ENCODE results near the gene FBXO8.
"Not testable (repeated sequence)": the region's sequence is repeated elsewhere in the genome, so short reads cannot be mapped to it uniquely, and the experiment has no call there.

The FBXO8 gene, protein sequence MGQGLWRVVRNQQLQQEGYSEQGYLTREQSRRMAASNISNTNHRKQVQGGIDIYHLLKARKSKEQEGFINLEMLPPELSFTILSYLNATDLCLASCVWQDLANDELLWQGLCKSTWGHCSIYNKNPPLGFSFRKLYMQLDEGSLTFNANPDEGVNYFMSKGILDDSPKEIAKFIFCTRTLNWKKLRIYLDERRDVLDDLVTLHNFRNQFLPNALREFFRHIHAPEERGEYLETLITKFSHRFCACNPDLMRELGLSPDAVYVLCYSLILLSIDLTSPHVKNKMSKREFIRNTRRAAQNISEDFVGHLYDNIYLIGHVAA

DNA sequence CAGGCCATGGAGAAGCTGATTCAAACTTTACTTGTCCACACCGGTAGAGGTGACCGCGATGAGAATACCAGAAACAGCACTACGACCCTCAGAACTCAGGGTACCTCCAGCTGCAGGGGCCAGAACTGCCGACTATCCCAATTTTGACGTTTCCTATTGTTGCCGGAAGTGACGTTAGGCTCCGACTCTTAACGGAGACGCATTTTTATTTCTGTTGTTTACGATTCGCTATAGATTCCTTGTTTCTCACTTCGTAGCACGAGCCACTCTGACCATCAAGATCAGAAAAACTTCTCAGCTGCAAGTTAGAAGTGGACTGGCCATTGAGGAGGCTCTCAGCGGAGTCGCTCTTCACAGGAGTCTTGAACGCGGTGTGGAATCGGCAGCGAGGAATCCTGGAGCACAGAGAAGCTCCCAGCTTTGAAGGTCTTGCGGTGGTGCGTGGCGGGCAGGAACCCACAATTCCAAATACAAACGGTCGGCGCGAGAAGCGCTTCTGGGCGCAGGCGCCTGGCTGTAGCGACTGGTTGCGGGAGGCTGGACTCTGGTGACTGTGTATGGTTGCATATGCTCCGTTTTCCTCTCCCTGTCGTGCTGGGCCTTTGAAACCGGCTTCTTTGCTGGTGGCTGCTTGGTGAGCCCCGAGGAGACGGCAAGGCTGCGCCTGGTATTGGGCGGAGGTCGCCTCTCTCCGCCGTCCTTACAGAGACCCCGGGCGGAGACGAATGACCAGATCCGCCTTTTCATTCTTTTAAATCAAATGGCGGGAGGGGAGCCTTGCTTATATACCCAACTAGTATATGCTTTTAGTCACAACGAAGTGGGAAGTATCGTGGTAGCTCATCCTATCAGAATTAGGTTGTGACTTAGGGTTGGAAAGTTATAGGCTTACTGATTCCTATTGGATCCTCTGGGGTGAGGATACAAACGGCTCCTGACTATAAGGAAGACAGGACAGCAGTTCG is at the start of gene FBXO8, which contains the start of gene CEP44:
FBXO8 (minus strand) TSS at position 161 of the 965 bp plus-strand sequence. CDS start 20,575 bp downstream, outside the sequence.
CEP44 (plus strand) TSS at position 405 of the 965 bp plus-strand sequence. CDS start 15,211 bp downstream, outside the sequence.
- DNase-seq (ENCODE audit: low read depth): peak; percentile 39

DNA sequence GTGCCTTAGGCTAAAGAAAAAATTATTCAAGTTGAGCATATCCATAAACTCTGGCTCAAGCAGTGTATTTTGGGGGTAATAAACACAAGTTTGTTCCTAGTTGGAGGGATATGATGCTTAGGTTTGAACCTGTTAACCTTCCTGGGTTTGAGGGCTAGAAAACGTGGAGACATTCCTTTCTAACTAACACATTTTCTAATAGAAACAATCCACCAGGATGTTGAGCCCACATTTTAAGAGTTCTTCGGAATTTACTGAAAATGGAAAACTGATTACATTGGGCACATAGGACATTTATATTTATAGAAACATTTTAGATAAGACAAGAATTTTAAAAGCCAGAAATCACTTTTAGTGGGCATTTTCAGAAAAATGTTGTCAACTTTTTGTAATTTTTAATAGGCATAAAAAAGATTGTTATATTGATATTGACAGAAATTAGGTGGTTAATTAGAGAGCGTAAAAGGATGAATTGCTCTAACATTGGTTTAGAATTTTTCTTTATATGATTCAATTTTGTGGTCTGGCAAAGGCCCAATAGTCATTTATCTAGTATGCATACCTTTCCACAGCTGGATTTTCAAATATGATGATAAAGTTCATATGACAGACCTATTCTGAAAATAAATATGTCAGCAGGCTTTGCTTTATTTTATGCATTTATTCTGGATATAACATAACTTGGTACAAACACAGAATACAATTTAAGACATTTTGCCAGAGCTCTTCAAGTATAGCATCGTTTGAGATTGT is 49.5 kb upstream of the FBXO8 start:
- no peak for DNase-seq (ENCODE audit: low read depth)

DNA sequence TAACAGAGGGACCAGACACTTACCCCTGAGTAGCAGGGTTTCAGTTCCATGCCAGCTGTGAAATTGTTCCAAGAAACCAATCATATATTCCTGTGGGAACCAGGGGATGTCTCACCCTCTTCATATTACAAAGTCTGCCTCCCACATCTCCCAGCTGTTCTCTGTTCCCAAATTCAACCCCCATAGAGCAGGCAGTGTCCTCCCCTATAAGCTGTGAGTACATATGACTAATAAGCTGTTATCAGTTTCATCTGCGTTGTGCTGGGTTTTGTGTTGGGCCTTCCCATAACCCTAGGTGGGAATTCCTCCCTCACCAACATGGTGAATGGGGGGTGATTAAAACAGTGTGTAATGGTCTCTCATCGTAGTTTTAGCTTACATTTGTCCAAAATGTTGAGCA is 41.3 kb upstream of the FBXO8 start:
- no peak for DNase-seq (ENCODE audit: low read depth)

DNA sequence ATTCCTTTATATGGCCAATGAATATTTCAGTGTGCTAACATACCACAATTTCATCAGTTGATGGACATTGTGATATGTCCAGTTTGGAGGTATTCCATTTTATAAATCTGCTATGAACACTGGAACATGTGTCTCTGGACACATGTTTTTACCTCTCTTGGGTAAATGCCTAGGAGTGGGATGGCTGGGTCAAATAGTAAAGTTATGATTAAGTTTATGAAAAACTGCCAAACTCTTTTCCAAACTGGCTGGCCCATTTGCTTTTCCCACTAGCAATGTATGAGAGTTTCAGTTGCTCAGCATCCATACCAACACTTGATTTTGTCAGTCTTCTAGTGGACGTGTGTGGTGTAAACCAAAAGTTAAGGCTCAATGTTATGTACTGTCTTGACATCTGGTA is 40.8 kb upstream of the FBXO8 start:
- DNase-seq (ENCODE audit: low read depth): no peak

DNA sequence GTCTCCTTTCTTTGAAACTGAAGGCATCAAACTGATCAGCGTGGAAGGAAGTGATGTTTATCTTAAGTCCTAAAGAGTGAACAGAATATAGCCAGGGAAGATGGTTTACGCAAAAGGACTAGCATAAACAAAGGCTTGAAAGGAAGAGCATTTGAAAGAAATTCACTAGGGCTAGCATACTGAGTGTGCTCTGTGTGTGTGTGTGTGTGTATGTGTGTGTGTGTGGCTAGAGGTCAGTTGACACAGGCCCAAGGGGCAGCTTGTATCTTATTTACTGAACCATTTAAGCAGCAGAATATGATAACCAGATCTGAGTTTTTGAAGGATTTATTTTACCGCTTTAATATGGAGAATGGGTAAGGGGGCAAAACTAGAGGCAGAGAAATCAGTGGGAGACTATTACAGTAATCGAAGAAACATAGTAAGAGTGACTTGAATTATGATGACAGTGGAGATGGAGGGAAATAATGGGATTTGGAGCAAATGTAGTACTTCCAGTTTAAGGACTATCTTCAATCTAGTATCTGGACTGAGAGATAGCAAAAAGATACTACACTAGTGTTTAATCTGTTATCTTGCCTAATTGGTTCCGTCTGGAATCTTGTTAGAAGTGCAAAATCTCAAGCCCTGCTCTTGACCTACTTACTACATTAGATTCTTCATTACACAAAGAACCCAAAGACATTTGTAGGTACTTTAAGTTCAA is 37.2 kb upstream of the FBXO8 start:
- no peak for DNase-seq (ENCODE audit: low read depth)

DNA sequence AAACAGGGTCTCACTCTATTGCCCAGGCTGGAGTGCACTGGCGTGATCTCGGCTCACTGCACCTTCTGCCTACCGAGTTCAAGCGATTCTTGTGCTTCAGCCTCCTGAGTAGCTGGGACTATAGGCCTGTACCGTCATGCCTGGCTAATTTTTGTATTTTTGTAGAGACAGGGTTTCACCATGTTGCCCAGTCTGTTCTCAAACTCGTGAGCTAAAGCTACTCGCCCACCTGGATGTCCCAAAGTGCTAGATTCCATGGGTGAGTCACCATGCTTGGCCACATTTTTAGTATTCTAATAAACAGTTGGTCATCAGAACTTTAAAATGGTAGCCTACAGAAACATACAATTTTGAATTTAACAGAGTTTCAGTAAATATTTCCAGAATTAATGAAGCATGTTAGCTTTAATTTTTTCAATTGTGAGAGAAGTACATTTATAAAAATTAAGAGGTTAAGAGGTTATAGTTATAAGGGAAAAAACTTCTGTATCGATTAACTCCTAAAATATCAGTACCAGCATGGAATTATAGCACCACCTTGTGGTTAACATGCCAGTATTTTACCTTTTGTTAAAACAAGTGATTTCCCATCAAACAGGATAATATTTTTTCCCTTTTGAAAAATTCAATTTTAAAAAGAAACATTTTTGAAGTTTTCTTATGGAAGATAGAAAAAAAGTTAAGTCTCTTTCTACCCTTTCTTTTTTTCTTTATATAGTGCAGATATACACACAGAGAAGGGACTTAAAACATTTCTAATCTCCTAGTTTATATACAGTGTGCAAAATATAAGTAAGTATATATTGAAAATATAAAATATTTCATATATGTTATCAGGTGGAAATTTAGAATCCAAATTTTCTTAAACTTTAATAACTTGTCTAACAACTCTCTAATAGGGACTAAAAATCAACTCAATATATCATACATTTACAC is 35.6 kb upstream of the FBXO8 start:
- DNase-seq (ENCODE audit: low read depth): no peak

DNA sequence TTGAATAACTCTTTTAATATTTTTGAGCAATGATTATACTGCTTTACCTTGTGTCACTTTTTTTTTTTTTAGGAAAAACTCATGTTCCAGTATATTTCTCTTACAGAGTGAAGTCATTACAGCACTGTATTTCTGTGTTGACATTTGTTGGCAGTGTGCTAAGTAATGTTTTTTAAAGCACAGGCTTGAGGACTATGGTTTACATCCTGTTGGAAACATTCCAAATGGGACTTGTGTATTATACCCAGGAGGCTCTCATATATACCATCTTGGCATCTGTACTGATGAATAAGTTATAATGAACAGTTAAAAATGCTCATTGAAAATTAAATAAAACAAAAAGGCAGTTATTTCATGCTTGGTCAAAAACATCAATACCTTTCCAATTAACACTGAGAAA is 34.1 kb upstream of the FBXO8 start:
- no peak for DNase-seq (ENCODE audit: low read depth)

DNA sequence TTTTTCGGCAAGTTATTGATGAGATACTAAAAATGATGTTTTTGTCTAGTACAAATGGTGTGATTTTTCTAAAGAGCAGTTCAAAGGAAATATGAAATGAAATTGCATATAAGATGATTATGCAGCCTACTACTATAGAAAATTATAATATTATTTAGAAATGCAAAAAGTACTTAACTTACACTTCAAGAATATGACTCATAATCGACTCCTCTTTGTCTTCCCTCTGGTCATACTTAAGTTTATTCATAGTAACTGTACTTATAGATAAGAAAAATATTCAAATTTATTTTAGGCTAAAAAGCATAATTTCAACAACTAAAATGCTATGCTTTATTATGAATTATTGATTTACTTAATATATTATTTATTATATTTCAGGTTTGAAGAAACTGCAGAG is 33.5 kb upstream of the FBXO8 start:
- no peak for DNase-seq (ENCODE audit: low read depth)

DNA sequence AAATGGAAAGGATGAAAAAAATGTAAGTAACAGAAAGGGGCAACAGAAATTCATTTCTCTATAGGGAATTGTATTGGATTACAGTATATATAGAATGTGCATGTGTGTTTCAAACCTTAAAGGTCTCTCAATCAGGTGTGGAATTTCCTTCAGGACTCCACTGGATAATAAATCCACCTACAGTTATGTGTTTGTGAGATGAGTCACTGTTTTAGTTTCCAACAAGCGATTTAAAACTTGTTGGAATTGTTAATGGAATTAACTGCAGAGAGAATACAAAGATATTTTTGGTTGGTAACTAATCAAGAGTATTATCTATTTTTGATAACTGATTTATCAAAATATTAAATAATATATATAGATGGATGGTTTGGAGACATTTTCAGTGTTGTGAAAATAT is 33.1 kb upstream of the FBXO8 start:
- DNase-seq (ENCODE audit: low read depth): no peak

DNA sequence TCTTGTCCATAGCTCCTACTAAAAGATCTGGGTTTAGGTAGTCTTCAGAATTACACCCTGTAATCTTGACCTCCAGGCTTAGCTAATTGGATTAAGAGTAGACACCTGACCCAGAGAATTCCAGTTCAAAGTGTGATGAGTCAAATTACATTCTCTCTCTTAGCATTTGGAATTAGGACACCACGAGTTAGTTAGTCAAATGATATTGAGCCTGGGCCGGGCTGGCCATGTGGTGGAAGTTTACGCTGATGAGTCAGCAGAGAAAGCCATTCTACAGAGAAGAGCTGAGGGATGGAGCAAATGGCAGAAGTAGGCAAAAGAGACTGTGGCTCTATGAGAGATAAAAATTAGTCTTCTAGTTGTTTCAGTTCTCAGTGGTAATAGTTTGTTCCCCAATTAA is 31.3 kb upstream of the FBXO8 start:
- DNase-seq (ENCODE audit: low read depth): no peak

DNA sequence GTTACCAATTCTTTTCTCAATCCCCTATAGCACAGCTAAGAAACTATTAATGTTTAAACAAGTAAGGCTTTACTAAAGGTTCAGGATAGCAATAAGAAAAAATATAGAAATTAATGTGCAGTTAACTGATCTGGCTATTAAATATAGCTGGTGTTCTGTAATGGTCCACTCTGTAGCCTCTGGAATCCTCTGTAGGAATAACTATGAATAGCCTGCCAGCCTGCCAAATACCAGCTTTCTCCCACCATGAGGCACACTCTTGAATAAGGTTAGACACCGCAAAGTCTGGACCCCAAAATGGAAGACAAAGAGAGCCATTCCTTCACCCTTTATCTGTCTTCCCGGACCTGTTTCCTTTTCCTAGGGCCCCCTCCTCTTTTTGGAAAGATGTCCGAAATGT is 30.8 kb upstream of the FBXO8 start:
- DNase-seq (ENCODE audit: low read depth): no peak

DNA sequence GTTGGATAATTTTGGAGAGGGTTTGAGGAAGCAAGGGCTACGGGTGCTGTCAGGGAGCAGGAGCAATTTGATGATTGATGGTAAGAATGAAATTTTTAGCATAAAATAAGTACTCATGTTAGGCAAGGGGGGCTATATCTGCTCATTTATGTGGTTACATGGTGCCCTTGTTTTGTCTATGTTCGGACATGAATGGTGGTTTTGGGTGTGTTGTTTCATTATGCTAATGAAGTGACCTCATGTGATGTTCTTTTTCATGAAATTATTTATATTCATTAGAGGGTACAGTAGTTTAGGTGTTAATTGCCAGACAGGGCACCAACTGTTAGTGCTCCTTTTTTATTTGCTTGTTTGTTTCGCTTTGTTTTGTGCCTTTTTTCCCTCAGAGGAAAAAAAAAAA is 29.5 kb upstream of the FBXO8 start:
- no peak for DNase-seq (ENCODE audit: low read depth)

DNA sequence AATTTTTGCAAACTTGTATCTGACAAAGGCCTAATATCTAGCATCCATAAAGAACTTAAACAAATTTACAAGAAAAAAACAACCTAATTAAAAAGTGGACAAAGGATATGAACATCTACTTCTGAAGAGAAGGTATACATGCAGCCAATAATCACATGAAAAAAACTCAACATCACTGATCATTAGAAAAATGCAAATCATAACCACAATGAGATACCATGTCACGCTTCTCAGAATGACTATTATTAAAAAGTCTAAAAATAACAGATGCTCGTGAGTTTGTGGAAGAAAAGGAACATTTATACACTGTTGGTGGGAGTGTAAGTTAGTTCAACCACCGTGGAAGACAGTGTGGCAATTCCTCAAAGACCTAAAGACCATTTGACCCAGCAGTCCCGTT is 24.2 kb upstream of the FBXO8 start:
- DNase-seq (ENCODE audit: low read depth): no peak

DNA sequence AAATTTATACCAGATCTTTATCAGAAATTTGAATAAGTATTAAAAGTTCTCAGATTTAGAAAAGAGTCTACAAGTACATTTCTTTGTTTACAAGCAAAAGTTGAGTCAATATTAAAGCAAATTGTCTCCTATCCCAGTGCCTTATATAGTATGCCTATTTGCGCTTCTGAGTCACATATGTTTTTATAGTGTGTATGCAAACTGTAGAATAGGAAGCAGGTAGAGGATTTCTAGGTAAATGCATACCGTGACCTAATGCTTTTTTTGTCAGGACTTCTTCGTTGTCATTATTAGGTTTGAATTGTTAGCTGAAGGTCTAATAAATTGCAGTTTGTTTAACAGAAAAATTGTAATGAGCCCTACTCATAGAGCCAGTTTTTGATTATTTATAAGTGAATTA is 22.5 kb upstream of the FBXO8 start:
- no peak for DNase-seq (ENCODE audit: low read depth)

DNA sequence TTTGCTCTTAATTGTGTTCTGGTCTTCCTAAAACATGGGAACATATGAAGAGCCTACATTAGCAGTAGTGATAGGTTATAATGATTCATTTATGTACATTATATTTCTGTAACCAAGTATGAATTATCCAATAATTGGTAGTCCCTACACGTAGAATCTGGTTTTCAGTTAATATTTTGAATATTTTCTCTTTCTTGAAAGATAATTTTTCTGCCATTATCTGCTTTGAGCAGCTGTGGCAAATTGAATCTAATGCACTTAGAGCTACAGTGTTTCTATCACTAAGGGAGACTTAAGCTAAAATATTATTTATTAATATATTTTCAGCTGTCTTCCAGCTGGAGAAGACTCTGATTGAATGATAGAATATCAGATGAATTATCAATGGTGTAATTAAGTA is 21.2 kb upstream of the FBXO8 start:
- DNase-seq (ENCODE audit: low read depth): no peak

DNA sequence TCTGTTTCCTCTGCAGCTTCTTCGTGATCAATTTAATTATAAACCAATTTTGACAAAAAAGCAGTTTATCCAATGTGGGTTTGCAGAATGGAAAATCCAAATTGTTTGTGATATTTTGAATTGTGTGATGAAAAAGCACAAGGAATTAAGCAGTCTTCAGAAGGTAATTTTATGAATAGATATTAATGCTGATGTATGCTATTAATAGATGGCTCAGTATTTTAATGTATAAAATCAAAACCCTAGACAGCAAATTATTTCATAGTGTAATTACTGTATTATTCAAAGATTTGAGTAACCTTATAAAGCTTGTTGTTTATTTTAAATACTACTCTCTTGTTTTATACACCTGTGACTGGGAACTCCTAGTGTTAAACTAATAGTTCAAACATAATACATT is 20.2 kb upstream of the FBXO8 start:
- no peak for DNase-seq (ENCODE audit: low read depth)

DNA sequence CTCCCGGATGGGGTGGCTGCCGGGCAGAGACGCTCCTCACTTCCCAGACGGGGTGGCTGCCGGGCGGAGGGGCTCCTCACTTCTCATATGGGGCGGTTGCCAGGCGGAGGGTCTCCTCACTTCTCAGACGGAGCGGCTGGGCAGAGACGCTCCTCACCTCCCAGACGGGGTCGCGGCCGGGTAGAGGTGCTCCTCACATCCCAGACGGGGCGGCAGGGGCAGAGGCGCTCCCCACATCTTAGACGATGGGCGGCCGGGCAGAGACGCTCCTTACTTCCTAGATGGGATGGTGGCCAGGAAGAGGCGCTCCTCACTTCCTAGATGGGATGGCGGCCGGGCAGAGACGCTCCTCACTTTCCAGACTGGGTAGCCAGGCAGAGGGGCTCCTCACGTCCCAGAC is 11.7 kb upstream of the FBXO8 start:
- not testable (repeated sequence) for DNase-seq (ENCODE audit: low read depth)

DNA sequence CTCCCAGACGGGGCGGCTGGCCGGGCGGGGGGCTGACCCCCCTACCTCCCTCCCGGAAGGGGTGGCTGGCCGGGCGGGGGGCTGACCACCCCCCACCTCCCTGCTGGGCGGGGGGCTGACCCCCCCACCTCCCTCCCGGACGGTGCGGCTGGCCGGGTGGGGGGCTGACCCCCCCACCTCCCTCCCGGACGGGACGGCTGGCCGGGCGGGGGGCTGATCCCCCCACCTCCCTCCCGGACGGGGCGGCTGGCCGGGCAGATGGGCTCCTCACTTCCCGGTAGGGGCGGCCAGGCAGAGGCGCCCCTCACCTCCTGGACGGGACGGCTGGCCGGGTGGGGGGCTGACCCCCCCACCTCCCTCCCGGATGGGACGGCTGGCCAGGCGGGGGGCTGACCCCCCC is 11.2 kb upstream of the FBXO8 start:
- DNase-seq (ENCODE audit: low read depth): not testable (repeated sequence)

DNA sequence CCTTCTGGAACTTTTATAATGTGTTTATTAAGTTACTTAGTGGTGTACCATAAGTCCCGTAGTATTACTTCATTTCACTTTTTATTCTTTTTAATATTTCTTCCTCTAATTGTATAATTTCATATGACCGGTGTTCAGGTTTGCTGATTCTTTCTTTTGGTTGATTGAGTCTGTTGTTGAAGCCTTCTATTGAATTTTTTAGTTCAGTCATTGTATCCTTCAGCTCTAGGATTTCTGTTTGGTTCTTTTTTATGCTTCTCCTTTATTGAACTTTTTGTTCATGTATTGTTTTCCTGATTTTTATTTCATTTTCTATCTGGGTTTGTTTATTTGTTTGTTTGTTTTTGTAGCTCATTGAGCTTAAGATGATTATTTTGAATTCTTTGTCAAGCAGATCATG is 9.0 kb upstream of the FBXO8 start:
- DNase-seq (ENCODE audit: low read depth): no peak

DNA sequence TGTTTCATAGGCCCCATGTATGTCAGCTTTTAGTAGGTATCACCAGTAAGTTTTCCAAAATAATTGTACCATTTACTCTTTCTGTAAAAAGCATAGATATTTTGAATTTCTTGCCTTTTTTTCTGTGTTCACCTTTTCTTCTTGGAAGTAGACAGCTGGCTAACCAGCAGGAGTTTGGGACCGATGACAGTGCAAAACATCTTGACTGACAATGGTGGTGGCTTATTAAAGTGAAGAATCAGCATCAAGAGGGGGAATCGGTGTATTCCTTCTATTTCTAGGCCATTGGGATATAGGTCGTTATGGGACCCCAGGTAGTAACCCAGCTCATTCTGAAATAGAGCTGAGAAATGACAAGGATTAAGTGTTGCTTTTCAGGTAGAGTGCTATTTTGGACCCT is 3.4 kb upstream of the FBXO8 start:
- DNase-seq (ENCODE audit: low read depth): no peak

DNA sequence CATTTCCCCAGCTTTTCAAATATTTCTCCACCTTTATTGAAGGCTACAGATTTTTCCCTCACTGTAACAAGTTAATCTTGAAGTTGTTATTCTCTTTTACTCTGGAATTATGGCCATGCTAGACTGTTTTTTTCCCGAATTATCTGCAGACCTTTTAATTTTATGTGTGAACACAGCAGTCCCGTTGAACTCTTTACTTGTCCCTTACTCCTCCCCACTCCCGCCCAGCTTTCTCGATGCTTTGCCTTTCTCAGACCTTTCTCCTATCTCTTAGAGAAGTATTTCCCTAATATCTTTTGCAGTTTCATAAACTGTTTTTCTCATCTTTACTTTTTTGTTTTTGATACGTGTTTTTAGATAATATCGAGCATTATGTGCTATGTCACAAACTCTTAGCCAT is 1.0 kb upstream of the FBXO8 start:
- no peak for DNase-seq (ENCODE audit: low read depth)

Measured in fibroblast of the conjunctiva (primary cell).